Measurements from ENCODE around the gene PRDX1. TPM values are rescaled to one million over a fixed set of nuclear protein-coding genes. Genes with fewer than 3 reads are reported as not detected.
"Not testable (repeated sequence)": the region's sequence is repeated elsewhere in the genome, so short reads cannot be mapped to it uniquely, and the experiment has no call there.

PRDX1 gene
- total RNA-seq, 1 donor from 2014 or later = 904 TPM

- no peak for DNase-seq (ENCODE audit: low read depth in 2 of 2)
Measured at GRCh38 chr1:45507195-45507594, 14.5 kb downstream of the PRDX1 start.

- DNase-seq (ENCODE audit: low read depth in 2 of 2) = no peak
Measured at GRCh38 chr1:45503462-45504360, 18.0 kb downstream of the PRDX1 start.

- DNase-seq (ENCODE audit: low read depth in 2 of 2) = no peak
Measured at GRCh38 chr1:45501505-45501859, 20.2 kb downstream of the PRDX1 start.

- DNase-seq (ENCODE audit: low read depth in 2 of 2) = no peak
Measured at GRCh38 chr1:45499415-45499769, 22.3 kb downstream of the PRDX1 start.

GRCh38 chr1:45498279-45498678, 23.4 kb downstream of the PRDX1 start:
- DNase-seq (ENCODE audit: low read depth in 2 of 2) = no peak

GRCh38 chr1:45493116-45493697, 28.5 kb downstream of the PRDX1 start:
- DNase-seq (ENCODE audit: low read depth in 2 of 2) = peak; percentile 68 to 84

GRCh38 chr1:45492691-45493090, 29.0 kb downstream of the PRDX1 start:
- no peak for DNase-seq (ENCODE audit: low read depth in 2 of 2)

GRCh38 chr1:45491487-45492260, 30.0 kb downstream of the PRDX1 start:
- DNase-seq (ENCODE audit: low read depth in 2 of 2) = no peak

GRCh38 chr1:45490626-45491486, 30.8 kb downstream of the PRDX1 start, which contains the start of gene TESK2:
Gene TESK2 (minus strand): TSS chr1:45491163. CDS start chr1:45457785, 33,378 bp downstream.
- DNase-seq (ENCODE audit: low read depth in 2 of 2) = peak; percentile 99 to 100

GRCh38 chr1:45490121-45490625, 31.5 kb downstream of the PRDX1 start:
- no peak for DNase-seq (ENCODE audit: low read depth in 2 of 2)

GRCh38 chr1:45489379-45489778, 32.3 kb downstream of the PRDX1 start:
- DNase-seq (ENCODE audit: low read depth in 2 of 2) = not testable (repeated sequence)

- no peak for DNase-seq (ENCODE audit: low read depth in 2 of 2)
Measured at GRCh38 chr1:45488666-45489377, 32.9 kb downstream of the PRDX1 start.

GRCh38 chr1:45485949-45486348, 35.7 kb downstream of the PRDX1 start:
- no peak for DNase-seq (ENCODE audit: low read depth in 2 of 2)

- DNase-seq (ENCODE audit: low read depth in 2 of 2) = peak in 1 of 2 donors; percentile 52
Measured at GRCh38 chr1:45479039-45479748, 42.5 kb downstream of the PRDX1 start.

- DNase-seq (ENCODE audit: low read depth in 2 of 2) = peak in 1 of 2 donors; percentile 47
Measured at GRCh38 chr1:45478121-45478814, 43.4 kb downstream of the PRDX1 start.

- no peak for DNase-seq (ENCODE audit: low read depth in 2 of 2)
Measured at GRCh38 chr1:45477646-45478045, 44.0 kb downstream of the PRDX1 start.

- not testable (repeated sequence) for DNase-seq (ENCODE audit: low read depth in 2 of 2)
Measured at GRCh38 chr1:45474194-45474593, 47.5 kb downstream of the PRDX1 start.

GRCh38 chr1:45473302-45473701, 48.4 kb downstream of the PRDX1 start:
- no peak for DNase-seq (ENCODE audit: low read depth in 2 of 2)

- DNase-seq (ENCODE audit: low read depth in 2 of 2) = no peak
Measured at GRCh38 chr1:45470306-45470798, 51.3 kb downstream of the PRDX1 start.
